Measurements from ENCODE around the gene FAM200B.
A peak's percentile ranks its signal among the peaks of the same experiment; 100 is the strongest.

- peak; percentile 71 for TF ChIP-seq GATA2 (IDR thresholded peaks at IDR 0.05; ENCODE audit: low read depth, low read length)
- TF ChIP-seq GATA3 (IDR thresholded peaks at IDR 0.05; ENCODE audit: low read depth, low read length) = no peak
These were observed 31.6 kb upstream of the FAM200B start for GRCh38 chr4:15649914-15650545.
